ENCODE results near the gene DPEP2NB.
A peak's percentile ranks its signal among the peaks of the same experiment; 100 is the strongest.
"Not testable (repeated sequence)": the region's sequence is repeated elsewhere in the genome, so short reads cannot be mapped to it uniquely, and the experiment has no call there.

The DPEP2NB gene

DNA sequence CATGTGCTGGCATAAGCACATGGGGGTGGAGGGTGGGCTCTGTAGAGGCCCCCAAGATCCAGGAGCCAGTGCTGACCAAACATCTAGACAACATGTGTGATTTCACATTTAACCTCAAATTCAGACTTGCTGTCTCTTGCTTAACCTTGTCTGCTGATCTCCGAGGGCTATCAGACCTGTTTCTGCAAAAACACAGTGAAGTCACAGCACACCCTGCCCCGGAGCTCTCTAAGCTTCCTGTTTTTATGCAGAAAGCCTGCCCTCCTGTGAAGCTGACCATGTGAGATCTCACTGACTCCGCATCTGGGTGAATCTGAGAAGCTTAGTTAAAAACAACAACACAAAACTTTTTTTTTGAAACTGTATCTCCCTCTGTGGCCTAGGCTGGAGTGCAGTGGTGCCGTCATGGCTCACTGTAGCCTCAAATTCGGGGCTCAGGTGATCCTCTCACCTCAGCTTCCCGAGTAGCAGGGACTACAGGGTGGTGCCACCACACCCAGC is 9.9 kb downstream of the DPEP2NB start:
- TF ChIP-seq CTCF (IDR thresholded peaks at IDR 0.05; ENCODE audit: poor library complexity, severe bottlenecking) = no peak
- Histone ChIP-seq H3K9me3 (ENCODE audit: severe bottlenecking) (no peaks in the 10 kb centered on the region), H3K36me3 (ENCODE audit: low read depth) (no peaks in the 10 kb centered on the region), H3K4me3 (ENCODE audit: severe bottlenecking) (no peak overlapping the region), H3K4me1 (ENCODE audit: insufficient read depth, poor library complexity, severe bottlenecking) (peaks cover 6% of the 10 kb centered on the region), H3K27me3 (ENCODE audit: insufficient read depth, poor library complexity, severe bottlenecking) (no peaks in the 10 kb centered on the region), H3K27ac (ENCODE audit: poor library complexity, severe bottlenecking) (peak overlapping the region; percentile 6)
- ATAC-seq (ENCODE audit: low read depth) (peak; percentile 86), DNase-seq (ENCODE audit: low spot score) (no peak)

GRCh38 chr16:68005211-68005610 is 10.5 kb downstream of the DPEP2NB start:
- H3K4me3 ChIP-seq (ENCODE audit: severe bottlenecking) = no peak overlapping the region
- TF ChIP-seq CTCF (IDR thresholded peaks at IDR 0.05; ENCODE audit: poor library complexity, severe bottlenecking) = no peak
- H3K27me3 ChIP-seq (ENCODE audit: insufficient read depth, poor library complexity, severe bottlenecking) = no peaks in the 10 kb centered on the region
- no peaks in the 10 kb centered on the region for H3K9me3 ChIP-seq (ENCODE audit: severe bottlenecking)
- H3K27ac ChIP-seq (ENCODE audit: poor library complexity, severe bottlenecking) = peak overlapping the region; percentile 6
- no peak for ATAC-seq (ENCODE audit: low read depth)
- DNase-seq (ENCODE audit: low spot score) = no peak
- peaks cover 6% of the 10 kb centered on the region for H3K4me1 ChIP-seq (ENCODE audit: insufficient read depth, poor library complexity, severe bottlenecking)
- H3K36me3 ChIP-seq (ENCODE audit: low read depth) = no peaks in the 10 kb centered on the region

- no peak for TF ChIP-seq CTCF (IDR thresholded peaks at IDR 0.05; ENCODE audit: poor library complexity, severe bottlenecking)
- Histone ChIP-seq H3K4me1 (ENCODE audit: insufficient read depth, poor library complexity, severe bottlenecking) (peaks cover 6% of the 10 kb centered on the region), H3K4me3 (ENCODE audit: severe bottlenecking) (no peak overlapping the region), H3K36me3 (ENCODE audit: low read depth) (no peaks in the 10 kb centered on the region), H3K27me3 (ENCODE audit: insufficient read depth, poor library complexity, severe bottlenecking) (no peaks in the 10 kb centered on the region), H3K9me3 (ENCODE audit: severe bottlenecking) (no peaks in the 10 kb centered on the region), H3K27ac (ENCODE audit: poor library complexity, severe bottlenecking) (no peak overlapping the region)
- ATAC-seq (ENCODE audit: low read depth) = no peak
- DNase-seq (ENCODE audit: low spot score) = no peak
These were observed 12.7 kb downstream of the DPEP2NB start for GRCh38 chr16:68003031-68003430.

GRCh38 chr16:68000450-68000849 is 15.3 kb downstream of the DPEP2NB start:
- Histone ChIP-seq H3K27me3 (ENCODE audit: insufficient read depth, poor library complexity, severe bottlenecking) (no peaks in the 10 kb centered on the region), H3K4me1 (ENCODE audit: insufficient read depth, poor library complexity, severe bottlenecking) (peaks cover under 1% of the 10 kb centered on the region), H3K9me3 (ENCODE audit: severe bottlenecking) (no peaks in the 10 kb centered on the region), H3K27ac (ENCODE audit: poor library complexity, severe bottlenecking) (no peak overlapping the region), H3K4me3 (ENCODE audit: severe bottlenecking) (no peak overlapping the region), H3K36me3 (ENCODE audit: low read depth) (no peaks in the 10 kb centered on the region)
- TF ChIP-seq CTCF (IDR thresholded peaks at IDR 0.05; ENCODE audit: poor library complexity, severe bottlenecking) = no peak
- ATAC-seq (ENCODE audit: low read depth) = no peak
- no peak for DNase-seq (ENCODE audit: low spot score)

GRCh38 chr16:67999985-68000384 is 15.7 kb downstream of the DPEP2NB start:
- ATAC-seq (ENCODE audit: low read depth) = no peak
- no peak overlapping the region for H3K27ac ChIP-seq (ENCODE audit: poor library complexity, severe bottlenecking)

GRCh38 chr16:67998779-67999688 is 16.7 kb downstream of the DPEP2NB start, which contains the start of gene DPEP2:
Gene DPEP2, minus strand, starts transcription at chr16:67999484. Its CDS starts 6,272 bp downstream, at chr16:67993212.
- DNase-seq (ENCODE audit: low spot score); H3K4me1 ChIP-seq (ENCODE audit: insufficient read depth, poor library complexity, severe bottlenecking); H3K27ac ChIP-seq (ENCODE audit: poor library complexity, severe bottlenecking); H3K4me3 ChIP-seq (ENCODE audit: severe bottlenecking); H3K27me3 ChIP-seq (ENCODE audit: insufficient read depth, poor library complexity, severe bottlenecking); ATAC-seq (ENCODE audit: low read depth); H3K36me3 ChIP-seq (ENCODE audit: low read depth); H3K9me3 ChIP-seq (ENCODE audit: severe bottlenecking): not testable (repeated sequence)

More at GRCh38 chr16:67999985-68000384, 15.7 kb downstream of the DPEP2NB start:
- DNase-seq (ENCODE audit: low spot score) = no peak
- H3K4me3 ChIP-seq (ENCODE audit: severe bottlenecking) = no peak overlapping the region
- no peak for TF ChIP-seq CTCF (IDR thresholded peaks at IDR 0.05; ENCODE audit: poor library complexity, severe bottlenecking)
- no peaks in the 10 kb centered on the region for H3K9me3 ChIP-seq (ENCODE audit: severe bottlenecking)
- no peaks in the 10 kb centered on the region for H3K36me3 ChIP-seq (ENCODE audit: low read depth)
- H3K27me3 ChIP-seq (ENCODE audit: insufficient read depth, poor library complexity, severe bottlenecking) = no peaks in the 10 kb centered on the region
- H3K4me1 ChIP-seq (ENCODE audit: insufficient read depth, poor library complexity, severe bottlenecking) = no peaks in the 10 kb centered on the region

All from RWPE2 (cell line).